Measurements from ENCODE around the gene EID1. TPM values are rescaled to one million over a fixed set of nuclear protein-coding genes. Genes with fewer than 3 reads are reported as not detected.

EID1 gene, protein sequence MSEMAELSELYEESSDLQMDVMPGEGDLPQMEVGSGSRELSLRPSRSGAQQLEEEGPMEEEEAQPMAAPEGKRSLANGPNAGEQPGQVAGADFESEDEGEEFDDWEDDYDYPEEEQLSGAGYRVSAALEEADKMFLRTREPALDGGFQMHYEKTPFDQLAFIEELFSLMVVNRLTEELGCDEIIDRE
- 7.1 and 20.6 TPM in 2 replicates for total RNA-seq (2011; cell fraction: chromatin; rRNA removed; ENCODE audit: low replicate concordance)
- 10.7 and 13.6 TPM in 2 replicates for total RNA-seq (2011; cell fraction: nucleolus; rRNA removed)
- 16.9 and 21.3 TPM in 2 replicates for total RNA-seq (2011; cell fraction: nucleoplasm; rRNA removed)
- total RNA-seq (2014; rRNA removed) (167 and 170 TPM in 2 replicates), total RNA-seq (2014; rRNA removed; fragmentation: Illumina TruSeq; extraction: Trizol) (136 and 159 TPM in 2 replicates), total RNA-seq (2015; rRNA removed; fragmentation: Illumina TruSeq; extraction: Trizol) (197 and 201 TPM in 2 replicates), total RNA-seq (2021) (124 and 143 TPM in 2 replicates), polyA plus RNA-seq (2011; rRNA removed) (118 and 154 TPM in 2 replicates), polyA plus RNA-seq (2014; fragmentation: Illumina TruSeq; extraction: Trizol) (134 and 176 TPM in 2 replicates), polyA plus RNA-seq (2014; fragmentation: Nextera tagmentation; extraction: Ambion mirVana) (10 to 100 TPM; 46.5 to 51.2 TPM), polyA plus RNA-seq (2014; rRNA removed) (177 and 211 TPM in 2 replicates), polyA minus RNA-seq (2011; rRNA and poly(A)+ RNA removed) (43.4 and 58.1 TPM in 2 replicates), Bru-seq, nascent RNA (percentile 98 among the genes with signal in this experiment), BruChase-seq, experiment 1, labeled RNA remaining after a 2-hour chase (percentile 98 among the genes with signal in this experiment), BruChase-seq, experiment 2, labeled RNA remaining after a 6-hour chase (percentile 99 among the genes with signal in this experiment)
- 68.1 and 105 TPM in 2 replicates for polyA plus RNA-seq (2011; cell fraction: cytosol; rRNA removed)
- polyA plus RNA-seq (2011; cell fraction: nucleus; rRNA removed) = 42.9 and 66.4 TPM in 2 replicates
- polyA plus RNA-seq (2012) = 116 and 124 TPM in 2 replicates
- polyA minus RNA-seq (2011; cell fraction: cytosol; rRNA and poly(A)+ RNA removed) = 61.7 and 69.7 TPM in 2 replicates
- polyA minus RNA-seq (2011; cell fraction: nucleus; rRNA and poly(A)+ RNA removed) = 8.2 and 15.4 TPM in 2 replicates
- long read RNA-seq, experiment 1, transcript EID1-201 (1 exons, 2,298 nt) = major isoform, 707 of 710 reads
- long read RNA-seq, experiment 1, partial matches to known transcripts = 0 of 710 reads
- long read RNA-seq, experiment 1, other reads (novel, unspliced or antisense) = 3 of 710 reads
- long read RNA-seq, experiment 2, transcript EID1-201 (1 exons, 2,298 nt) = major isoform, 110 of 111 reads
- long read RNA-seq, experiment 2, partial matches to known transcripts = 0 of 111 reads
- long read RNA-seq, experiment 2, other reads (novel, unspliced or antisense) = 1 of 111 reads
- long read RNA-seq, experiment 3, transcript EID1-201 (1 exons, 2,298 nt) = major isoform, 354 of 355 reads
- long read RNA-seq, experiment 3, partial matches to known transcripts = 0 of 355 reads
- long read RNA-seq, experiment 3, other reads (novel, unspliced or antisense) = 1 of 355 reads

GRCh38 chr15:48877630-48878595 is at the start of gene EID1:
Gene EID1 (plus strand): TSS chr15:48878134. CDS start chr15:48878177, 43 bp downstream.
- H4K20me1 ChIP-seq (replicated peaks; ENCODE audit: control insufficient read depth, insufficient read depth, low read length) = no peaks in the 10 kb centered on the region
- ChIA-PET CTCF (ENCODE audit: low intra/inter-chr PET ratio) (interaction anchor here (0.6 kb wide), 1 partner anchor 279 kb away, joined by 3 read pairs; no protein-coding TSS in a partner anchor), POLR2A (interaction anchor here (0.6 to 1.4 kb wide), 10 partner anchors 13 to 1351 kb away, joined by 3 to 15 read pairs (median 3); no protein-coding TSS in a partner anchor)
- no peaks in the 10 kb centered on the region for H3K27me3 ChIP-seq (ENCODE audit: control insufficient read depth in 2 of 2, insufficient read depth in 2 of 2, low read length in 2 of 2)
- peak; percentile 93 for ATAC-seq
- no peaks in the 10 kb centered on the region for H3K9me3 ChIP-seq (replicated peaks; ENCODE audit: control insufficient read depth, insufficient read depth, low read depth, low read length)
- peak within 1 kb of the TSS; percentile 83 for H3K4me2 ChIP-seq (ENCODE audit: insufficient read depth, low read length)
- BruUV-seq (replicated peaks) = TSS peak; percentile 87
- H3K9me1 ChIP-seq (ENCODE audit: control insufficient read depth, insufficient read depth, low read length) = no peaks in the 10 kb centered on the region
- FAIRE-seq = peak; percentile 92
- peaks cover 3% of the 10 kb centered on the region; the same call in 1 of the 3 replicates for H3K36me3 ChIP-seq (ENCODE audit: control insufficient read depth, insufficient read depth, low read length)
- peaks cover 33% of the 10 kb centered on the region for H3K79me2 ChIP-seq (ENCODE audit: control insufficient read depth, insufficient read depth, low read length)
- intact Hi-C loops (cut with micrococcal nuclease) = no loop called here
- H3K9ac ChIP-seq (ENCODE audit: insufficient read depth in 1 of 2, low read depth in 2 of 2, low read length in 2 of 2) = peak within 1 kb of the TSS; percentile 78 to 93
- H2AFZ ChIP-seq (ENCODE audit: low read depth, low read length) = peak within 1 kb of the TSS; percentile 97
- WGBS (ENCODE audit: insufficient coverage, low coverage, missing lambda C conversion rate) = under 1% methylated on average over 48 of the region's 58 CpGs
- peak within 1 kb of the TSS; percentile 73 for H3K27ac ChIP-seq (ENCODE audit: extremely low read depth, low read depth, low read length)
- DNase-seq (ENCODE audit: extremely low read depth in 1 of 4, low spot score in 3 of 4) = peak; percentile 86 to 96 (median 88)
- H3K4me1 ChIP-seq (replicated peaks in 1 of 2; ENCODE audit: control insufficient read depth in 2 of 2, insufficient read depth in 2 of 2, low read length in 2 of 2) = peaks cover 6 to 26% of the 10 kb centered on the region in 2 experiments; a peak in 3 of 5 replicates
- in situ Hi-C loops (cut with MboI) = no loop called here
- H3K4me3 ChIP-seq = peak within 1 kb of the TSS; percentile 56
- TF ChIP-seq HNRNPL (IDR thresholded peaks at IDR 0.05; ENCODE audit: low read depth, low read length) (no peak), ZNF174 (CRISPR knock-in tag; IDR thresholded peaks at IDR 0.05) (no peak), PHTF2 (CRISPR knock-in tag; IDR thresholded peaks at IDR 0.05) (no peak), STAG1 (CRISPR knock-in tag; IDR thresholded peaks at IDR 0.05; ENCODE audit: borderline replicate concordance) (no peak), ZNF133 (CRISPR knock-in tag; IDR thresholded peaks at IDR 0.05) (no peak), CAMTA2 (CRISPR knock-in tag; conservative IDR thresholded peaks at IDR 0.05) (no peak), NUFIP1 (IDR thresholded peaks at IDR 0.05; ENCODE audit: partially characterized antibody) (no peak), XRCC3 (IDR thresholded peaks at IDR 0.05) (no peak), PCBP1 (IDR thresholded peaks at IDR 0.05; ENCODE audit: low read depth, low read length, poor library complexity, severe bottlenecking) (no peak), TCF15 (CRISPR knock-in tag; IDR thresholded peaks at IDR 0.05) (no peak)
- TF ChIP-seq, protein P1, sequence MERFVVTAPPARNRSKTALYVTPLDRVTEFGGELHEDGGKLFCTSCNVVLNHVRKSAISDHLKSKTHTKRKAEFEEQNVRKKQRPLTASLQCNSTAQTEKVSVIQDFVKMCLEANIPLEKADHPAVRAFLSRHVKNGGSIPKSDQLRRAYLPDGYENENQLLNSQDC (CRISPR knock-in tag; IDR thresholded peaks at IDR 0.05) = no peak
